GM18858 (cell line): ENCODE data around the gene FHIT.
A peak's percentile ranks its signal among the peaks of the same experiment; 100 is the strongest.
"Not testable (repeated sequence)": the region's sequence is repeated elsewhere in the genome, so short reads cannot be mapped to it uniquely, and the experiment has no call there.

Source experiments
- ATAC-seq: cut with Tn5 transposase; IDR thresholded peaks from one replicate; pipeline ENCODE4 v1.9.1; 2021; ENCODE audit not compliant: unreplicated experiment

Gene FHIT

GRCh38 chr3:61227799-61228198 lies 23.5 kb downstream of the FHIT start:
- no peak for ATAC-seq

GRCh38 chr3:61226166-61226686 lies 25.0 kb downstream of the FHIT start:
- ATAC-seq, result no peak

GRCh38 chr3:61224823-61225222 lies 26.4 kb downstream of the FHIT start:
- no peak for ATAC-seq

- no peak for ATAC-seq
These were observed 27.8 kb downstream of the FHIT start for GRCh38 chr3:61223451-61223850.

- ATAC-seq, result no peak
These were observed 28.8 kb downstream of the FHIT start for GRCh38 chr3:61222467-61222866.

GRCh38 chr3:61221759-61222362 lies 29.4 kb downstream of the FHIT start:
- no peak for ATAC-seq

GRCh38 chr3:61218504-61218903 lies 32.7 kb downstream of the FHIT start:
- no peak for ATAC-seq

- ATAC-seq, result not testable (repeated sequence)
These were observed 35.1 kb downstream of the FHIT start for GRCh38 chr3:61216171-61216570.

GRCh38 chr3:61202086-61202485 lies 49.2 kb downstream of the FHIT start:
- no peak for ATAC-seq

- no peak for ATAC-seq
These were observed 50.2 kb downstream of the FHIT start for GRCh38 chr3:61201071-61201470.

- ATAC-seq, result no peak
These were observed 51.0 kb downstream of the FHIT start for GRCh38 chr3:61200270-61200669.

- ATAC-seq, result no peak
These were observed 51.4 kb downstream of the FHIT start for GRCh38 chr3:61199843-61200242.

GRCh38 chr3:61194892-61195538 lies 56.2 kb downstream of the FHIT start:
- no peak for ATAC-seq

GRCh38 chr3:61192222-61192621 lies 59.0 kb downstream of the FHIT start:
- ATAC-seq, result no peak

- not testable (repeated sequence) for ATAC-seq
These were observed 61.0 kb downstream of the FHIT start for GRCh38 chr3:61190205-61190604.

GRCh38 chr3:61186030-61186429 lies 65.2 kb downstream of the FHIT start:
- ATAC-seq, result no peak

GRCh38 chr3:61184956-61185355 lies 66.3 kb downstream of the FHIT start:
- no peak for ATAC-seq

- peak; percentile 40 for ATAC-seq
These were observed 68.6 kb downstream of the FHIT start for GRCh38 chr3:61182662-61183061.

- peak; percentile 99 for ATAC-seq
These were observed 69.4 kb downstream of the FHIT start for GRCh38 chr3:61181874-61182273.

- no peak for ATAC-seq
These were observed 71.0 kb downstream of the FHIT start for GRCh38 chr3:61180206-61180605.

- ATAC-seq, result no peak
These were observed 73.1 kb downstream of the FHIT start for GRCh38 chr3:61178167-61178566.

GRCh38 chr3:61177450-61177849 lies 73.8 kb downstream of the FHIT start:
- ATAC-seq, result no peak

- no peak for ATAC-seq
These were observed 77.6 kb downstream of the FHIT start for GRCh38 chr3:61173676-61174075.
